HG03575 (cell line): ENCODE data around the gene ANKRD28.

Experiments used
- ATAC-seq: cut with Tn5 transposase; IDR thresholded peaks from one replicate; pipeline ENCODE4 v1.9.1; 2021; ENCODE audit not compliant: unreplicated experiment, insufficient number of reproducible peaks, low FRiP score; ENCODE audit errors: extremely low read depth

ANKRD28 gene

GRCh38 chr3:15690230-15690629 lies 107.5 kb downstream of the ANKRD28 start:
- ATAC-seq, result no peak

GRCh38 chr3:15685927-15686326 lies 111.9 kb downstream of the ANKRD28 start:
- ATAC-seq, result no peak

GRCh38 chr3:15683253-15683652 lies 114.5 kb downstream of the ANKRD28 start:
- no peak for ATAC-seq

- no peak for ATAC-seq
Observed at GRCh38 chr3:15682561-15683185, 115.1 kb downstream of the ANKRD28 start.

GRCh38 chr3:15681668-15682067 lies 116.1 kb downstream of the ANKRD28 start:
- ATAC-seq, result no peak

- ATAC-seq, result no peak
Observed at GRCh38 chr3:15679306-15679705, 118.5 kb downstream of the ANKRD28 start.

GRCh38 chr3:15676259-15676658 lies 121.5 kb downstream of the ANKRD28 start:
- no peak for ATAC-seq

- ATAC-seq, result no peak
Observed at GRCh38 chr3:15673536-15673935, 124.2 kb downstream of the ANKRD28 start.

- ATAC-seq, result no peak
Observed at GRCh38 chr3:15667484-15667883, 130.3 kb downstream of the ANKRD28 start.

- no peak for ATAC-seq
Observed at GRCh38 chr3:15666277-15666676, 131.5 kb downstream of the ANKRD28 start.

GRCh38 chr3:15665510-15666150 lies 132.1 kb downstream of the ANKRD28 start:
- ATAC-seq, result no peak

- no peak for ATAC-seq
Observed at GRCh38 chr3:15664144-15664543, 133.6 kb downstream of the ANKRD28 start.

- ATAC-seq, result no peak
Observed at GRCh38 chr3:15660055-15660935, 137.5 kb downstream of the ANKRD28 start.

- ATAC-seq, result no peak
Observed at GRCh38 chr3:15659254-15659975, 138.4 kb downstream of the ANKRD28 start.

- no peak for ATAC-seq
Observed at GRCh38 chr3:15657016-15657415, 140.8 kb downstream of the ANKRD28 start.

- ATAC-seq, result no peak
Observed at GRCh38 chr3:15656342-15656741, 141.4 kb downstream of the ANKRD28 start.

GRCh38 chr3:15654891-15655290 lies 142.9 kb downstream of the ANKRD28 start:
- no peak for ATAC-seq

GRCh38 chr3:15654127-15654526 lies 143.7 kb downstream of the ANKRD28 start:
- no peak for ATAC-seq

- ATAC-seq, result no peak
Observed at GRCh38 chr3:15653321-15653720, 144.5 kb downstream of the ANKRD28 start.
